GM21737 (cell line): Measurements from ENCODE around the gene TSPAN15.

Source experiments
- ATAC-seq: cut with Tn5 transposase; IDR thresholded peaks from one replicate; pipeline ENCODE4 v1.9.1; 2021; ENCODE audit warnings: mild to moderate bottlenecking, moderate library complexity; ENCODE audit not compliant: unreplicated experiment

The TSPAN15 gene

GRCh38 chr10:69416695-69417094 lies 34.6 kb upstream of the TSPAN15 start, which contains the start of gene TACR2:
TACR2 (minus strand) TSS chr10:69416918; CDS start chr10:69416323, 595 bp downstream.
- no peak for ATAC-seq

GRCh38 chr10:69417542-69417941 lies 33.7 kb upstream of the TSPAN15 start:
- ATAC-seq = no peak

- ATAC-seq = no peak
Observed at GRCh38 chr10:69418052-69418752, 33.1 kb upstream of the TSPAN15 start.

GRCh38 chr10:69419096-69419743 lies 32.0 kb upstream of the TSPAN15 start:
- no peak for ATAC-seq

GRCh38 chr10:69419744-69420126 lies 31.5 kb upstream of the TSPAN15 start:
- no peak for ATAC-seq

- no peak for ATAC-seq
Observed at GRCh38 chr10:69421611-69422308, 29.5 kb upstream of the TSPAN15 start.

GRCh38 chr10:69422676-69423075 lies 28.6 kb upstream of the TSPAN15 start:
- no peak for ATAC-seq

GRCh38 chr10:69425041-69425440 lies 26.2 kb upstream of the TSPAN15 start:
- no peak for ATAC-seq

- no peak for ATAC-seq
Observed at GRCh38 chr10:69425511-69426298, 25.6 kb upstream of the TSPAN15 start.

GRCh38 chr10:69426376-69426727 lies 24.9 kb upstream of the TSPAN15 start:
- ATAC-seq = no peak

GRCh38 chr10:69428165-69428564 lies 23.1 kb upstream of the TSPAN15 start:
- ATAC-seq = no peak

- ATAC-seq = no peak
Observed at GRCh38 chr10:69434169-69434568, 17.1 kb upstream of the TSPAN15 start.

GRCh38 chr10:69434926-69435325 lies 16.3 kb upstream of the TSPAN15 start:
- ATAC-seq = no peak

- no peak for ATAC-seq
Observed at GRCh38 chr10:69435966-69436520, 15.2 kb upstream of the TSPAN15 start.

GRCh38 chr10:69437321-69438259 lies 13.7 kb upstream of the TSPAN15 start:
- no peak for ATAC-seq

- no peak for ATAC-seq
Observed at GRCh38 chr10:69438536-69439349, 12.5 kb upstream of the TSPAN15 start.

GRCh38 chr10:69439350-69439739 lies 11.9 kb upstream of the TSPAN15 start:
- no peak for ATAC-seq

GRCh38 chr10:69439813-69440506 lies 11.3 kb upstream of the TSPAN15 start:
- ATAC-seq = no peak
